ENCODE measurements around the gene MBP.
"Not testable (repeated sequence)": the region's sequence is repeated elsewhere in the genome, so short reads cannot be mapped to it uniquely, and the experiment has no call there.

MBP gene

DNA sequence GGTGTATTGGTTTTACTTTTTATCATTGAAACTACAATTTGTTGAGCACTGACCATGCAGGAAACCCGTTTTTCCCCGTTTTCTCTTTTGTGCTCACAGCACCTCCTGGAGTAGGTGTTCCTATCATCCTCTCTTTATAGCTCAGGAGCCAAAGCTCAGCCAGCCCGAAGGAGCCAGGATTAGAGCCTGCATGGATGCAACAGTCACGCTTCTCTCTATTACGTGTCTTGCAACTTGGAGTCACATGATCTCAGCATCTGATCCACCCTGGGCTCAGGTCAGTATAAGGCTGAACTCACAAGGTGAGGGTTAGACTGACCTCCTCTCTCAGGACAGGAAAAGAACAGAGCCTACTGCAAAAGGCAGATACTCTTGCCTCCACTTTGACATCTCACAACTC, 150.5 kb downstream of the MBP start:
- no peak for DNase-seq

DNA sequence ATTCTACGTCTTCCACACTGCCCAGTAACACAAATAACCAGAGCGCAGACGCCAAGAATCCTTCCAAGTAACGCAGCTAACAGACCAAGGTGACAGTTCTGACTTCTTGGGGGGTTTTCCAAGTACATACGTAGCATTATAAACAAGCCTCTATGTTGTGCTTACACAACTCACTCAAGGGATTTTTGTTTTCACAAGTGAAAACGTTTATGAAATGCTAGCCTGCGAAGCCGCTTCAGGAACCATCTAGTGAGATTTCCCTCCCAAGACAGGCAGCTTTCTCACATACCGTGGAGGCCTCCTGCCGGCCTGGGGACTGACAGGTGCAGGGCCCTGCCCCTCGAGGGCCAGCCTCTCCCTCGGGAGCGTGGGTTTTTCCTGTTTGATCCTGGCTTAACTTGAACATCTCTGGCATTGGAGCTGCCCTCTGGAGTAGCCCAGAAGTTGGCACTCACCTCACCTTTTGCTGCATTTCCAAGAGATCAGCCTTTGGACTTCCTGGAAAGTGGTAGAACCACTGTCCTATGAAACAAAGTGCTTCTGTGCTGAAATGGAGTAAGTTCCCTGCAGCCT, 151.1 kb downstream of the MBP start:
- no peak for DNase-seq

DNA sequence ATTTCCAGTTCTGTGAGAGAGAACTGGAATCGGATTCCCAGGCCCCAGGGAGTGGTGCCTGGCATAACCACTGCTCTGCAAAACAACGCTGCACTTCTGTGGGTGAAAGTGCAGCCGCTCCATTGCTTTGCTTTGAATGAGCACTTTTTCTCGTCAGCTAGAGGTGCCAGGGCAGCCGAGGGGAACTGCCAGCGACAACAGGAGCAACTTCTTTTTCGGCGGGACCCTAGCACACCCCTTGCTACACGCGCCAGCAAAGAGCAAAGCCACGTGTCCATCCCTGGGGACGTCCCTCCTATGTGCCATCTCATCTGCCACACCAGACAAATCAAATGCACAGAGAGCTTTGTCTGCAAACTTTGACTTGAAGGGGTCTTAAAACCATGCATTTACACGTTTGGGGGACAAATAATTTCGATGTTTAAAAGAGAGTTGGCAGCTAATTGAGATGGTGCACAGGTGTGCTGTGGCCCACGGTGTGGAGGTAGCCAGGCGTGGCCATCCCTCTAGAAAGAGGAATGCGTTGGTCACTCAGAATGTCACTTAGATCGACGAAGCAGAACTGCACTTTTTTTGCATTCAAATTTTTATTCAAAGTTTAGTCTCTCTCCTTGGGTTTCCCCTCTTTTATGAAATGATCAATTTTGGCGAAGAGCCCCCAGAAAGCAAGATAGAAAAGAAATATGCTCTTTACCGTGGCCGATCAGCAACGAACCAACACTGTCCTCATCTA, 151.8 kb downstream of the MBP start:
- DNase-seq, result no peak

DNA sequence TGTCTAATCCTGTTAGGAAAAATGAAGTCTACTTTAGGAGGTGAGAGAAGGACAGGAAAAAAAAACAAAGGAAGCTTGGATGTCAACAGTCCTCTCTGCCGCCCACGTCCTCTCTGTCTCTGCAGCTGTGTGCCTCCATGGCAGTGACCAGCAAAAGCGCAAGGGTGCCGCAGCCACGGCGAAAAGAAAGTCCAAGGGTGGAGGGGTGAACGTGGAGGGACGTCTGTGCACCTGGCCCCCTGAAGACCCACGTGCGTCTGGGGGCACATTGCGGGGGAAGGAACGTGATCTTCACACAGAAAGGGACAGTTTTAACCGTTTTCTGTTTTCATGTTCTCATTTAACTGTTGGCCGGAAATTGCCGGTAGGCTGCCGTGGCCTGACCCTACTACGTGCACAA, 152.7 kb downstream of the MBP start:
- DNase-seq, result no peak

DNA sequence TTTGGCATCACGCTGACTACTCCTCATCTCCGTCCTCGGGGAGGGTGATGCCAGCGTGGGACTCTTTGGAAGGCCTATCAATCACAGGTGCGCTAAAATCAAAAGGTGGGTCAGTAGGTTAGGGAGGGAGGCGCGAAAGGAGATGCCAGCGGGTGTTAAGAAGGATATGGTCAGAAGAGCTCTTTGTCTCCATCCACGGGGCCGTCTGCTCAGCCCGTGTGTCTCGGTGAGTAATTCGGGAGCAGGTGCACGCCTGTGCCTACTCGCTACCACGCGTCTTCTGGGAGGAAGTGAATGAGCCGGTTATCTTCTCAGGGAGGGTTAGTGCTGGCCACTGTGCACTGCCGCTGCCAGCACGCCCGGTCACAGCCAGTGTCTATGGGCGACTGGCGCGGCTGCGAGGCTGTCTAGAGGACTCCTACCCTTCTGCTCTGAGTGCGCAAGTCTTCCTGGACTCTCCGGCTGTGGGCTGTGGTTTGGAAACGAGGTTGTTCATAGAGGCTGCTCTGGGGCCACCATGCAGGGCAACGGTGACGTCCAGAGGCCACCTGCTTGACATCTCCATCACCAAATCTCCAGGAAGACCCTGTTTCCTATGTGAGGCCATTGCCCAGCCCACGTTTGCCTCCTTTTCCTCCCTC, 153.4 kb downstream of the MBP start:
- DNase-seq, result no peak

DNA sequence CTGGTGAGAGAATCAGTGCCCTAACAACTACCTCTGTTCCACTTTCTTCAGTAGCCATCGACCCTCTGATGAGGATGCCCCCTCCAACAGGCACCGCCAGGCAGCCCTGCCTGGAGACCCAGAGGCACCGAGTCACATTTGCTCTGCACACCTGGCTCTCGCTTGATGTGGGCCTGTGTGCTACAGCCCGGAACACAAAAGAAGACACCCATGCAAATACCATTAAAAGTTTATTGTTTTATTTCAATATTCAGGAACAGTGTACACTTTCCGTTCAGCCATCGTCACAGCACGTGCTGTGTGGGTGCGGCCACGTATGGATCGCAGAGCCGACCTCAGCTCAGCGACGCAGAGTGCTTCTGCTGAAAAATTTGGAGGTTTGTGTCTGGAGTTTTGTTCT, 154.0 kb downstream of the MBP start:
- no peak for DNase-seq

DNA sequence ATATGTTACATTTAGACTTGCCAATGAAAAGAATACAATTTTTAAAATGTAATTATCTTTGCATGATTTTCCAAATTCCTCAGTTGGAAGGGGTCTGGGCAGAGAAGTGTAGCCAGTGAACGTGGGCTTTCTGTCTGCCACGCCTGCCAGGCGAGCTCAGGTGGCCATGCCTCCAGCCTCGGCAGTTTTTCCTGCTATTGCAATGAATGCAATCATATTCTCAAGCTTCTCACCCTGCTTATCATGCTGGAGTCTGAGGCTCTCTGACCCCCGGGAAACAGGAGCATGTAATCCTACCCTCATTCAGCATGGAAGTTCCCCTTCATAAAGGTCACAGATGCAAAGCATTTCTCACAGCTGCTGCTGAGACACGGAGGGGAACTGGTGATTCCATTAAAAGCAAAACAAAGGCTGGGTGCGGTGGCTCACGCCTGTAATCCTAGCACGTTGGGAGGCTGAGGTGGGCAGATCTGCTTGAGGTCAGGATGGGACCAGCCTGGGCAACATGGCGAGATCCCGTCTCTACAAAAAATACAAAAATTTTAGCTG, 154.8 kb downstream of the MBP start:
- no peak for DNase-seq

DNA sequence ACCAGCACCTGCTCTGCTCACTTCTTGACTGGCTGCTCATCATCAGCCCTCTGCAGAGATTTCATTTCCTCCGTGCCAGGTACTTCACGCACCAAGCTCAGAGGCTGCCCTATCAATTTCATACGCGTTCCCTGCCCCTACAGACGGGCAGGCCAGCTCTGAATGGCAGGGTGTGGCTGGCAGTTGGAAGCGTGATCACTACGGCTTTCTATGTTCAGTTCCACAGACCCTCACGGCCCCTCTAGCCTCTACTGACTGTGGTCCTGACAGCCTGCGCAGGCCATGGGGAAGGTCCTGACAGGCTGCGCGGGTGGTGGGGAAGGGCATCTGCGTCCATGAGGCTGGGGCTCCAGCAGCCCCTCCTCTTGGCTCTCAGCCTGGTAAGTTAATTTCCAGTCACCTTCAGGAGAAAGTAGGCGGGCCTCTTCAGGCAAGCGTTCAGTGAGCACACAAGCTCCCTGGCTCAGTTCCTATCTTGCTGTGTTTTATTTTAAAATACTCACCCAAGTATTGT, 155.4 kb downstream of the MBP start:
- DNase-seq, result no peak

DNA sequence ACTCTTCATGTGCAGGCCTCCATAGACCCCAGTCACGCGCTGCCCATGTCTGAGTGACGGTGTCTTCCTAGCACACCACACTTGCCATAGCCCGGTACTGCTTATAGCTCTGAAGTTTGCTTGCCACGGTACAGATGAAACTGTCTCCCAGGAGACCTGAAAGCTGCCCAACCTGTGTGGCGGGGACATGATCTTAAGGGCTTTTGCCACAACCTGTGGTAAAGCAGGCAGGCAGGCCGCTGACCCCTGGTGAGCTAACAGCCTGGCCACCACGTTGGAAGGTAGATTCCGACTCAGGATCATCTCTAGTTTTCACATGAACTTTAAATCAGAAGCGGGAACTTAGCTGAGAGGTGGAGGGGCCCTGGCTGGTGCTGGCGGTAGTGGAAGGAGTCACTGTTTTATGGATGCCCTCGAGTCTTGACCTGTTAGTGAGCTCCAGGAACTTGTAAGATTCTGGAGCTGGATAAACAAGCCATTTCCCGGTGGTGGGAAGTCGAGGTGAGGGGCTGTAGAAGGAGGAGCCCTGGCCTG, 156.9 kb downstream of the MBP start:
- no peak for DNase-seq

DNA sequence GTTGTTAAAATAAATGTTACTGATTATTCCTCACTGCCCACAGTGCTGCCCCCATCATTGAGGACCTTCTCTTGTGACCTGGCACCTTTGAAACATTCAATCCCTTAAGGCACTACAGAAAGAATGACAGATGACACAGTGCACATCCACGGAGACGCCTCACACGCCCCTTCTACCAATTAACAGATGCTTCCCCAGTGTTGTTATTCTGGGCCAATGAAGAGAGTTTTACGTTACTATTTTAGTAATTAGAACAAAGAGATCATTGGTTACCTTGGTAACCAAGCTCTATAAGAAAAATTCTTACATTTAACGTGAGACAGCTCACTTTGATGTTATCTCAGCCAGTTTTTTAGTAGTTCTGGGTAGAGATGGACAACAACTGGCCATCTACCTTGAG, 158.2 kb downstream of the MBP start:
- DNase-seq, result no peak

DNA sequence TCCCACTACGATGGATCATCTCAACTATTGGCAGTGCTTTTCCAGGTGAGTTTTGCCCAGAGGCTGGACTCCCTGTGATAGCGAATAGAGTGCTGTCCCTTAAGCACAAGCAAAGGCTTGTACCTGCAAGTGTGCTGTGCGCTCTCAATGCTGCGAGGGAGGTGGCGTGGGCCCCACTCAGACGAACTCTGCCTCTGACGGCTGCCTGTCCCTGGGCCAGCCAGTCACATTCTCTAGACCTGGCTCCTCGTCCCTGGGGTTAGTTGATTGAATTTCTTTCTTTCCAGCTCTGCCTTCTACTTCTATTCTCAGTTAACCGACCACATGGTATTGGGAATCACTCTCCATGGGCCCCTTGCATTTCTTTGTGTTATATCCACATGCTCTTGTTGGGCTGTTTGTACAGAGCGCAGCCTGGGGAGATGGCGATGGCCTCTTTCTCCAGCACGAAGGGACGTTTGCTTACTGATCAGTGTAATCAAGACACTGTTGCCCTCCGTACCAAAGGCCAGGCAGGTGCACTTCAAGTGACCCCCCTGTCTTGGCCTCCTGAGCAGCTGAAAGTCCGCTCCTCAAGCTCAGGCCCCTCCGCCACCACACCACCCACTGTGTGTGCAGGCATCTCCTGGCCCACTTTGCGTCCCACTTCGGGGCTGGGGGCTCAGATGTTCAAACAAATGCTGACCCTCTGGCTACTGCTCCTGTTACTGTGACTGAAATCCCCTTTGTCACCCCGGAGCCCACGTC, 158.9 kb downstream of the MBP start:
- DNase-seq, result no peak

DNA sequence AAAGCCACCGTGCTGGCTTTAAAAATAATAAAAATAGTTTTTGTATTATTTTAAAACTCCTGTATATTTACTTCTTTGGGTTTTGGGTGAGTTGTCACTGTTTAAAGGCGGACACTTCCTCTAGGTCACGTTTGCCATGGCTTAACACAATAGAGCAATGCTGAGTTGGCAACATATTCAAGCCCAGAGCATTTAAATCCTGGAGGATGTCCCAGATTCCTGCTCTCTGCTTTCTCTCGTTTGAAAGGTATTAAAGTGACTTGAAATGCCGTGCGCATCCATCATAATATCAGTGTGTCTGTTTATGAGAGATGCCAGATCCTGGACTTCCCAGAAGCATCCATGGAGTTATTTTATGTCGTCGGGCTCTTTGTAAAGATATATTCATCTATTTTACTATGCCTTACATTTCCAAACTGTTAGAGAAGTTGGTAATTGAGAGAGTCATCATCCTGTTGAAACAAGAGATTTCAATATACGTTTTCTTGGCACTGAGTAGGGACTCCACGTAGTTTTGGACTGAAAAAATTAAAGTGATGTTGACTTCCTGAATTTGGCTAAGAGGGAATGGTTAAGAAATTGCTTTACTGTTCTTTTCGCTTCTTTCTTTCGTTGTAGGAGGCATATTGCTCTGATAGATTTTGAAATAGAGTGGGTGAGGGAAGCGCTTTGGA, 159.6 kb downstream of the MBP start:
- no peak for DNase-seq

DNA sequence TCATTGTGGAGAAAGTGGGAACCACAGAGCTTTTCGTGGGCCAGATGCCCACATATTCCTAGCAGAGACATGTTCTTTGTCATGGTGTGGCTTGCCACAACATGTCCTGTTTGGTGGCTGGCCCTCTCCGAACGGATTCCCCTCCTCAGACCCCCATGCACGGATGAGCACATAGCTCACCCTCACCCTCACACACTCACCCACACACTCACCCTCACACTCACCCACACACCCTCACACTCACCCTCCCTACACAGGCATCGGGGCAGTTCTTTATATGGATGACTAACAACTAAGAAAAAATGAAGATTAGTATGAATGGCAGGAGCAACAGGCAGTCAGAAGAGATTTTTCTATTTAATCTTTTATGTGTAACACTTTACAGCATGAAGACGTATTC, 160.3 kb downstream of the MBP start:
- no peak for DNase-seq

DNA sequence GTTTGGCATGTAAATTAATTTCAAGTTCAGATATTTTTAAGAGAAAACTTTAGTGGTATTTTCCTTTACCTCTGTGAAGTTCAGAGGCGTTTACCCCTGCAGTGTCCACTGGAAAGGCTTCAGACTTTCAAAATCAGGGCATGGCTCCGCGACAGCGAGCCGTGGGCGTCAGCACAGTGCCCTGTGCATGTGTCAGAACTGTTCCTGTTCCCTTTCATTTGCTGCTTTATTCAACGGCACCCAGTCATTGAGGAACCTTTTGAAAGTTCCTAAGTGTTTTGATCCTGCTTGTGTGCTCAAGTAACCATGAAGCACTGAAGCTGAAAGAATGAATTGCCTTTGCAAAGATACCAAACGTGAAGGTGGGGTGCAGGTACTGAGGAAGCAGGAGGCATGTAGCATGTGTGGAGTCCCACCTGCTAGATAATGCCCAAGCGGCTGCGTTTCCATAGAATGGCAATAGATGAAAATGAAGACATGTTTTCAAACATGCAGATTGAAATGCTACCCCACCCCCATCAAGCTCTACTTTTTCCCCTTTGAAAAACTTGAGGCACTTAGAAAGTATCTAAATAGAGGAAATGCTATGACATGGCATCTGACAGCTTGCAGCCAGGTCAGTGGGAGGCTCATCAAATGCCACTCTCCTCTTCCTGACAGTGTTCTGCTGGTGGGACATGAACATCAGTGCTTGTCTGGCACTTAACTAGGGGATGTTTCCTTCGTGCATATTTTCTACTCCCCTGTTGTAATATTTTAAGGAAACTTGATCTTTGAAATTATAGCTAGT, 161.6 kb downstream of the MBP start:
- DNase-seq, result no peak

DNA sequence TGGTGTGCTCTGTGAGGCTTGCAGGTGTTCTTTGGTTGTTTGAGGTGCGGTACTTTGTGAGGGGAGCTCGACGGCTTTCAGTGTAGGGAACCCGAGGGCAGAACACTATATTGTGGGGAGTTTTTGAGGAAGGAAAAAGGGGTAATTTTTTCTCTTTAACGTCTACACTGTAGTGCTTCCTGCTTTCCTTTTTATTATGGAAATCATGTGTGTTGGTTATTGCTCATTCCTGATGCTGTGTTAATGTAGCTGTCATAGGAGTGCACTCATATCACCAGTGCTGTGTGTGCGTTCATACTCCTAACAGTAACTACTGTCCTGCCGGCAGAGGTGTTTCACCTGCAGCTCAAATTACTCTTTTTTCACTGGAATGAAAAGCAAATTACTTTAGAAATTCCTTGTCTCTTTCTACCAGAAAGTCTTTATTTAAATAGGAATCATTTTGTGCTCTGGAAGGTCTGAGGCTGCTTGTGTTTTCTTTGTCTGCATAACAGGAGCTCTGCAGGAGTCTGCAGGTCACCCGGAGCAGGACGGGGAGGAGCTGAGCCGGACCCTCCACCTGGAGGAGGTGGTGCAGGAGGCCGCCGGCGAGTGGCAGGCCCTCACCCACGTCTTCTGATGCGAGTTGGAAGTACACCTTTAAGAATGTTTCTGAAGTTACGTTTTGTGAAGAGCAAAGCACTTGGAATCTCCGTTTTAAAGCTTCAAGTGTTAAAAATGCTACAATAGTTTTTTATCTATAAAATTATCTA, 164.7 kb downstream of the MBP start:
- no peak for DNase-seq

DNA sequence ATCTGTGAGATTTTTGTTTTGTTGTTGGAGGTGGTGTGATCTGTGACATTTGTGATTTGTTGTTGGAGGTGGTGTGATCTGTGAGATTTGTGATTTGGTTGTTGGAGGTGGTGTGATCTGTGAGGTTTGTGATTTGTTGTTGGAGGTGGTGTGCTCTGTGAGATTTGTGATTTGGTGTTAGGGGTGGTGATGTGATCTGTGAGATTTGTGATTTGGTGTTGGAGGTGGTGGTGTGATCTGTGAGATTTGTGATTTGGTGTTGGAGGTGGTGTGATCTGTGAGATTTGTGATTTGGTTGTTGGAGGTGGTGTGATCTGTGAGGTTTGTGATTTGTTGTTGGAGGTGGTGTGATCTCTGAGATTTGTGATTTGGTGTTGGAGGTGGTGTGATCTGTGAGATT, 165.3 kb downstream of the MBP start:
- not testable (repeated sequence) for DNase-seq

DNA sequence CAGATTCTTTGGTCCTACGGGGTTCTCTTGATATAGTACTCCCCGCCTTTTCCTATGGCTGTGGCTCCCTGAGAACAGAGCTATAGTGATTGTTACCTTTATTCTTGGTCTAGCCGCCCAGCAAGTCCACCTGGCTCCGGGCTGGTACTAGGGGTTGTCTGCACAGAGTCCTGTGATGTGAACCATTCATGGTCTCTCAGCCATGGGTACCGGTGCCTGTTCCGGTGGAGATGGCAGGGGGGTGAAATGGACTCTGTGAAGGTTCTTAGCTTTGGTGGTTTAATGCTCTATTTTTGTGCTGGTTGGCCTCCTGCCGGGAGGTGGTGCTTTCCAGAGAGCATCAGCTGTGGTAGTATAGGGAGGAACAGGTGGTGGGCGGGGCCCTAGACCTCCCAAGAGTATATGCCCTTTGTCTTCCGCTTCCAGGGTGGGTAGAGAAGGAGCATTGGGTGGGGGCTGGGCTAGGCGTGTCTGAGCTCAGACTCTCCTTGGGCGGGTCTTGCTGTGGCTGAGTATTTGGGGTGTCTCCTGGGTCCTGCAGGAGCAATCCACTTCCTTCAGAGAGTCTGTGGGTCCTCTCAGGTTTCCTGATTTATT, 166.9 kb downstream of the MBP start:
- DNase-seq, result not testable (repeated sequence)

DNA sequence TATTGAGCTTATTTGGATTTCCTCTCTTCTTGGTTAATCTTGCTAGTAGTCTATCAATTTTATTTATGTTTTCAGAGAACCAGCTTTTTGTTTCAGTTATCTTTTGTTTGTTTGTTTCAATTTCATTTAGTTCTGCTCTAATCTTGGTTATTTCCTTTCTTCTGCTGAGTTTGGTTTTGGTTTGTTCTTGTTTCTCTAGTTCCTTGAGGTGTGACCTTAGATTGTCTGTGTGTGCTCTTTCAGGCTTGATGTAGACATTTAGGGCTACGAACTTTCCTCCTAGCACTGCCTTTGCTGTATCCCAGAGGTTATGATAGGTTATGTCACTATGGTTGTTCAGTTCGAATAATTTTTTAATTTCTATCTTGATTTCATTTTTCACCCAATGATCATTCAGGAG, 168.6 kb downstream of the MBP start:
- no peak for DNase-seq

DNA sequence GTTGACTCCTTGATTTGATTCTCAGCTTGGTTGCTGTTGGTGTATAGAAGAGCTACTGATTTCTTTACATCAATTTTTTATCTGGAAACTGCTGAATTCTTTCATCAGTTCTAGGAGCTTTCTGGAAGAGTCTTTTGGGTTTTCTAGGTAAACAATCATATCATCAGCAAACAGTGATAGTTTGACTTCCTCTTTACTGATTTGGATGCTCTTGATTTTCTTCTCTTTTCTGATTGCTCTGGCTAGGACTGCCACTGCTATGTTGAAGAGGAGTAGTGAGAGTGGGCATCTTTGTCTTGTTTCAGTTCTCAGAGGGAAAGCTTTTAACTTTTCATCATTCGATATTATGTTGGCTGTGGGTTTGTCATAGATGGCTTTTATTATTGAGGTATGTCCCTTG, 169.7 kb downstream of the MBP start:
- no peak for DNase-seq

DNA sequence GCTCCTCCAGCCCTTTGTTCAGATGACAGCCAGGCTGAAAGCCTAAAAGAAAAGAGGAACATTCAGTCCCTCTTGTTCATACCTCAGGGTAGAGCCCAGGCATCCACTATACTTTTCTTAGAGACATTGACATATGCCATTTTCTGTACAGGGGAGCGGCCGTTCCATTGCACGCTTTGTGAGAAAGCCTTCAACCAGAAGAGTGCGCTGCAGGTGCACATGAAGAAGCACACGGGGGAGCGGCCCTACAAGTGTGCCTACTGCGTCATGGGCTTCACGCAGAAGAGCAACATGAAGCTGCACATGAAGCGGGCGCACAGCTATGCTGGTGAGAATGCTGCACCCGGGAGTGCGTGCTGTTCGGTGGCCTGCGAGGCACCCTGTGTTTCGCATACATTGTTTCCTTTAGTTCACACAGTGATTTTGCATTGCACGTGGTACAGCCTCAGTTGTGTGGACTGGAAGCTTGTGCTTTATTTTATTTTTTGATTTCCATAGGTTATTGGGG, 172.0 kb downstream of the MBP start:
- DNase-seq, result no peak

Measured in NCI-H446 treated with DMSO at 0.1 percent for 48 hours (cell line).